Stomach (tissue), 9 donors: ENCODE results near the gene DPYD. TPM values are rescaled to one million over a fixed set of nuclear protein-coding genes. Genes with fewer than 3 reads are reported as not detected.

Source experiments
- DNase-seq, 2 donors: peaks; one replicate each; pipeline versions ENCODE4 v3.0.0 to v3.0.0-alpha.2; 2013 to 2019
- H3K27ac ChIP-seq, 5 donors: fragments of 200-600 bp in 4 of 5; sonication (generic) in 4 of 5; one replicate each; pipeline ENCODE4 v1.5.1; 2013 to 2019; ENCODE audit warnings: mild to moderate bottlenecking in 1 of 5, moderate library complexity in 1 of 5
- H3K27me3 ChIP-seq, 3 donors: fragments of 200-600 bp; sonication (generic); one replicate each; pipeline ENCODE4 v1.5.1; 2017 to 2019; ENCODE audit warnings: mixed run types in 1 of 3
- H3K36me3 ChIP-seq, 4 donors: fragments of 200-600 bp; sonication (generic); 1 replicate in 3 of 4; 2 replicates in 1 of 4; pipeline ENCODE4 v1.5.1; 2016 to 2019
- H3K4me1 ChIP-seq, 4 donors: fragments of 200-600 bp; sonication (generic); one replicate each; pipeline ENCODE4 v1.5.1; 2016 to 2019
- H3K4me3 ChIP-seq, 4 donors: fragments of 200-600 bp; sonication (generic) in 3 of 4; one replicate each; pipeline ENCODE4 v1.5.1; 2016 to 2019; ENCODE audit warnings: mild to moderate bottlenecking in 1 of 4
- H3K9me3 ChIP-seq, 4 donors: fragments of 200-600 bp; sonication (generic); one replicate each; pipeline ENCODE4 v1.5.1; 2016 to 2019
- EP300 ChIP-seq: sonication (generic); formaldehyde crosslinking; IDR thresholded peaks from one replicate; pipeline ENCODE4 v1.6.1; 2017; ENCODE audit warnings: antibody characterized with exemption
- POLR2A ChIP-seq, 4 donors: fragments of 450-650 bp; IDR thresholded peaks; one replicate each; pipeline ENCODE4 v1.6.1; 2016; ENCODE audit warnings: antibody characterized with exemption in 4 of 4, control low read depth in 2 of 4, mild to moderate bottlenecking in 1 of 4, moderate library complexity in 1 of 4
- POLR2AphosphoS5 ChIP-seq, 3 donors: sonication (generic); formaldehyde crosslinking; IDR thresholded peaks; one replicate each; pipeline ENCODE4 v1.6.1; 2016; ENCODE audit warnings: antibody characterized with exemption in 3 of 3
- WGBS, 5 donors: extraction: QIAGEN DNeasy Blood & Tissue Kit in 3 of 5; methylation state at CpG; one replicate each; pipeline versions ENCODE4 v1.1.5 to v1.1.7; 2013 to 2018; 5-methylcytosine and 5-hydroxymethylcytosine counted together
- intact Hi-C: fragments of 100-400 bp; cut with DNase I; formaldehyde crosslinking; loops from one replicate; pipeline ENCODE4 v1.15.1; 2023; ENCODE audit warnings: low total_unique reads
- polyA plus RNA-seq, 3 donors: library from polyadenylated mRNA; stranded (reverse); fragments of 200-250 nt; gene quantifications; one replicate each; pipeline ENCODE4 v1.2.3, GENCODE V29; 2013
- total RNA-seq, 5 donors: library from RNA; depleted of rRNA; stranded (reverse); fragments of >200 nt; gene quantifications; one replicate each; pipeline versions ENCODE4 v1.1.0 to v1.2.3, GENCODE V29; 2014 to 2016
- TF ChIP-seq, protein P1 (sequence below), 7 experiments: fragments of 450-650 bp in 4 of 7; fragments of 200-600 bp in 3 of 7; sonication (generic) in 3 of 7; IDR thresholded peaks; one replicate each; pipeline ENCODE4 v1.5.1; 2016 to 2019; ENCODE audit warnings: antibody characterized with exemption in 7 of 7, control low read depth in 2 of 7, mild to moderate bottlenecking in 1 of 7
- donor health status: healthy with polysubstance abuse.
- donor health status: Bipolar disorder and iron deficiency.
- donor health status: healthy.

DPYD gene
- total and polyA plus RNA-seq, 8 donors: 7.5 to 58.2 (median 18.2) TPM

DNA sequence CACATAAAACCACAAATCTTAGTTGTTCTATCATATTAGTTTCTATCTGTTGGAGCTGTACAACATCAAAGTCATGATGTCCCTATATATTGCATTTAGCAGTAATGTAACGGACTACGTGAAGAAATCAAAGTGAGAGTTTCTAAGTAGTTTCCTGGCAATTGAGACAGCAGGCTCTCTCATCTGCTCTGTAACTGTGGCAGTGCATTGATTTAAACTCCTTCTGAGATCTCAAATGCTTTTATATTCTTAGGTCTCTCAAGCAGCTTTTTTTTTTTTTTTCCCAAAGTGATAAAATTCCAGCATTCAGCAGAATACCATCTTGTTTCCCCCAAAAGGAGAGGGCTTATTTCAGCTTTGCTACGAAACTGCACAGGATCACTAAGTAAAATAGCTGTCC, 719.2 kb downstream of the DPYD start:
- Histone ChIP-seq H3K36me3 (no peaks in the 10 kb centered on the region), H3K4me1 (peaks cover 0 to 12% (median 6%) of the 10 kb centered on the region in 4 donors), H3K4me3 (no peak overlapping the region), H3K9me3 (no peaks in the 10 kb centered on the region), H3K27me3 (no peaks in the 10 kb centered on the region), H3K27ac (no peak overlapping the region)
- intact Hi-C loops: no loop called here
- DNase-seq: no peak
- no peak for TF ChIP-seq EP300
- TF ChIP-seq POLR2AphosphoS5 (IDR thresholded peaks at IDR 0.05): no peak
- TF ChIP-seq, protein P1, sequence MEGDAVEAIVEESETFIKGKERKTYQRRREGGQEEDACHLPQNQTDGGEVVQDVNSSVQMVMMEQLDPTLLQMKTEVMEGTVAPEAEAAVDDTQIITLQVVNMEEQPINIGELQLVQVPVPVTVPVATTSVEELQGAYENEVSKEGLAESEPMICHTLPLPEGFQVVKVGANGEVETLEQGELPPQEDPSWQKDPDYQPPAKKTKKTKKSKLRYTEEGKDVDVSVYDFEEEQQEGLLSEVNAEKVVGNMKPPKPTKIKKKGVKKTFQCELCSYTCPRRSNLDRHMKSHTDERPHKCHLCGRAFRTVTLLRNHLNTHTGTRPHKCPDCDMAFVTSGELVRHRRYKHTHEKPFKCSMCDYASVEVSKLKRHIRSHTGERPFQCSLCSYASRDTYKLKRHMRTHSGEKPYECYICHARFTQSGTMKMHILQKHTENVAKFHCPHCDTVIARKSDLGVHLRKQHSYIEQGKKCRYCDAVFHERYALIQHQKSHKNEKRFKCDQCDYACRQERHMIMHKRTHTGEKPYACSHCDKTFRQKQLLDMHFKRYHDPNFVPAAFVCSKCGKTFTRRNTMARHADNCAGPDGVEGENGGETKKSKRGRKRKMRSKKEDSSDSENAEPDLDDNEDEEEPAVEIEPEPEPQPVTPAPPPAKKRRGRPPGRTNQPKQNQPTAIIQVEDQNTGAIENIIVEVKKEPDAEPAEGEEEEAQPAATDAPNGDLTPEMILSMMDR (IDR thresholded peaks at IDR 0.05): no peak
- TF ChIP-seq POLR2A (IDR thresholded peaks at IDR 0.05): no peak
- WGBS, 5 donors: 92 to 98% (median 95%) methylated on average over 3 of the region's 3 CpGs

DNA sequence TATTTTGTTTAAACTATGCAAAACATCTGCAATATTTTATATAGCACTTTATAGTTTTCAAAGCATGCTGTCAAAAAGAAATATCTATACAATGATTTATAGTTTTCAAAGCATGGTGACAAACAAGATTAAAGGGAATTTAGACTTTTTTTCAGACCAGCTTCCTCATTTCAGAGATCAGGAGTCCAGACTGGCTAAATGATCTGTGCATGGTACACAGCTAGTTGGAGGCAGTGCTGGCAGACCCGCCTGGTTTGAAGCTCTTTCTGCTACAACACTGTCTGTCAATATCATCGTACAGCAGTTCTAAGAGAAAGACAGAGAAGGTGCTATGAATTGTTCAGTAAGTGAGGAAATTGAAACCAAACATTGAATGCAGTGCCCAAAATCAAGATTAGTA, 720.2 kb downstream of the DPYD start:
- peaks cover 0 to 12% (median 6%) of the 10 kb centered on the region in 4 donors for H3K4me1 ChIP-seq
- intact Hi-C loops: no loop called here
- no peaks in the 10 kb centered on the region for H3K27me3 ChIP-seq
- H3K9me3 ChIP-seq: no peaks in the 10 kb centered on the region
- H3K36me3 ChIP-seq: no peaks in the 10 kb centered on the region
- no peak overlapping the region for H3K4me3 ChIP-seq
- 68 to 78% (median 73%) methylated on average over 2 of the region's 2 CpGs for WGBS, 5 donors
- TF ChIP-seq, protein P1 (IDR thresholded peaks at IDR 0.05): no peak
- TF ChIP-seq EP300: no peak
- TF ChIP-seq POLR2A (IDR thresholded peaks at IDR 0.05): no peak
- TF ChIP-seq POLR2AphosphoS5 (IDR thresholded peaks at IDR 0.05): no peak
- DNase-seq: peak in 1 of 2 donors; percentile 20
- no peak overlapping the region for H3K27ac ChIP-seq

DNA sequence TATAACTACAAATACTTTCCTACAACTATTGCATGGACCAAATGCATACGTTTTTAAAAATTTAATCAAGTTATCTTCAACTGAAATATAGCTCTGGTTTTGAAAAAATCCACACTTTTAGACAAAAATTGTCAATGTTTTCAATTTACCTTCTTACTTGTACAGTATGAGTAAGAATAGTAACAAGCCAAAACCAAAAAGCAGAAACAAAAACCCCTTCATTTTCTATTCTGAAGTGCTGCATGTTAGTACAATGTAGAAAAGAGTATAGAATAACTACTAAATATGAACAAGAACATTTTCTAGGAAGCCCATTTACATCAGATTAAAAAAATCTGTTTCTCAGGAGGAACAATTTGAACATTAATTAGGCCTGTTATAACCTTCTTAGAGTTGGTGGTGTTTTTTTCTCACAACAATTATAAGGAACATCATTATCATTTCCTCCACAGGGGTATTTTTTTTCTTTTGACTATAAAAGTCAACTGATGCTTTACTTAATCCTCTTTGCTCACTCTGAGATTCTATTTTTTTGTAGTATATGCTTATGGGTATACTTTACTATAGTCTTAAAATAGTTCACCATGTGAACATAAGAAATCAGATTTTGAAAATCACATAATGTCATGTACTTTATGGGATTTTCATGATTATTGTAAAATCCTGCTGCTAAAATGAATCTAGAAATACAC, 723.9 kb downstream of the DPYD start:
- Histone ChIP-seq H3K4me3 (no peak overlapping the region), H3K36me3 (peaks cover 0 to 10% (median 3%) of the 10 kb centered on the region in 4 donors), H3K9me3 (no peaks in the 10 kb centered on the region), H3K27ac (no peak overlapping the region), H3K27me3 (no peaks in the 10 kb centered on the region), H3K4me1 (peaks cover 0 to 5% (median 0%) of the 10 kb centered on the region in 4 donors)
- DNase-seq: no peak
- intact Hi-C loops: no loop called here
- 79 to 95% (median 90%) methylated on average over 1 of the region's 1 CpG for WGBS, 5 donors
- TF ChIP-seq POLR2AphosphoS5 (IDR thresholded peaks at IDR 0.05) (no peak), POLR2A (IDR thresholded peaks at IDR 0.05) (no peak), EP300 (no peak)
- TF ChIP-seq, protein P1 (IDR thresholded peaks at IDR 0.05): no peak

DNA sequence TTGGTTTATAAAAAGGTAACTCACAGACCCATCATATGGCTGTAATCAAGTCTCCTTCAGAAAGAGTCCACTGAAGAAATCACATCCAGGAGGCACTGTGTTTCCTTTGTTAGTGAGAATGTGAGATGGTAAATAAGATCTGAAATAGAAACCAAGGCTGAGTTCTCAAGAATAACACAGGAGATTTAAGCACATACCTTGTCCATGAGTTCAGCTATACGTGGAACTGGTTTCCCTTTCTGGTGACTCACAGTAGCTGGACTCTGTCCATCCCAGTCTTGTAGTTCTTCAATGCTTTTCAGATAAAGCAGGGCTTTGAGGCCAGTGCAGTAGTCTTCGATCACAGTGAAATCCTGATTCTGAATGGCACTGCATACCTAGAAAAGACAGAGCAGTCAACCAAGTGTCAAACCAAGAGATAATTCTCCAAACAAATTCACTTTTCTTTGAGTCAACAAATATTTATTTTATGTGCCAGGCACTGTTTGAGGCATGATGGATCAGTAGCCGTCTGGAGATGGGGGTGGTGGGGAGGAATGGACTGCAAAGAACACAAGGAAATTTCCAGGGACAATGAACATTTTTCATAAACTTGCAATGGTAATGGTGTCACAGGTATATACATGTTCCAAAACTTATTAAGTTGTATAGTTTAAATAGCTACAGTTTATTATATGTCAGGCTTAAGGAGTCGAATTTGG, 727.8 kb downstream of the DPYD start:
- Histone ChIP-seq H3K27ac (peak overlapping the region in 1 of 5 donors; percentile 5), H3K4me1 (peaks cover 0 to 5% (median 0%) of the 10 kb centered on the region in 4 donors), H3K4me3 (no peak overlapping the region), H3K27me3 (no peaks in the 10 kb centered on the region), H3K9me3 (no peaks in the 10 kb centered on the region), H3K36me3 (peaks cover 0 to 14% (median 3%) of the 10 kb centered on the region in 4 donors)
- TF ChIP-seq POLR2A (IDR thresholded peaks at IDR 0.05): no peak
- TF ChIP-seq POLR2AphosphoS5 (IDR thresholded peaks at IDR 0.05): peak in 2 of 3 donors; percentile 19 to 58
- intact Hi-C loops: no loop called here
- DNase-seq: peak; percentile 55 to 77
- WGBS, 5 donors: 43 to 64% (median 49%) methylated on average over 4 of the region's 4 CpGs
